Right lobe of liver (tissue), 4 donors: Measurements from ENCODE around the gene CDC40.

Experiments
- POLR2A ChIP-seq: fragments of 450-650 bp; IDR thresholded peaks from one replicate; pipeline ENCODE4 v1.6.1; 2017; ENCODE audit warnings: antibody characterized with exemption, mild to moderate bottlenecking
- TF ChIP-seq, protein P1 (sequence below), 4 donors: fragments of 200-600 bp in 3 of 4; fragments of 450-650 bp in 1 of 4; IDR thresholded peaks; one replicate each; pipeline versions ENCODE4 v1.5.1 to v1.8.0; 2016 to 2022; ENCODE audit warnings: antibody characterized with exemption in 4 of 4, mild to moderate bottlenecking in 2 of 4
- donor health status: DM: no; HTN: no; CAD: no.
- donor health status: DM: no; HTN: no; CAD: no.
- donor health status: DM: no; HTN: yes; CAD: no.

DNA sequence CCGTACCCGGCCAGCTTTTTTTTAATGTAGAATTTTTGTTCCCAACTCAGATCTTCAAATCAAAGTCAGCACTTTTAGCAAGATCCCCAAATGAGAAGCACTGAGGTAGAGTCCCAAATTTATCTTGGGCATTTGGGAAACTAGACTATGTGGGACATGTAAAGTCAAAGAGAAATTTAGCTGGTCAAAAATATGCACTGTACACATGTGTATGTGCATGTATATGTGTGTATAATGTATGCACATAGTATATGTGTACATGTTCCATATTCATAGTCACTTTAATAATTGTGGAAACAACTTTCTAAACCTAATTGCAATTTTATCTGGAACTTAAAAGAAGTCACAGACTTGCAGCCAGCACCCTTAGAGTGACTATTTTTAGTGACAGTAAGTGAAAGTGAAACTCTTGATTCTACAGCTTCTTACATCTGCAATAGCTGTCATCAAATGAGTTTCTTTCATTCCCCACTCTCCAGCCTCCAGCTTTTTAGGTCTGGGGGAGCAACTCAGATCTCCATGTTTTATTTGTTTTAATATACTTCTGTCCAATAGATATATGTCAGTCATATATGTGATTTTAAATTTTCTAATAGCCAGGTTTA lies 53.6 kb downstream of the CDC40 start:
- TF ChIP-seq, protein P1, sequence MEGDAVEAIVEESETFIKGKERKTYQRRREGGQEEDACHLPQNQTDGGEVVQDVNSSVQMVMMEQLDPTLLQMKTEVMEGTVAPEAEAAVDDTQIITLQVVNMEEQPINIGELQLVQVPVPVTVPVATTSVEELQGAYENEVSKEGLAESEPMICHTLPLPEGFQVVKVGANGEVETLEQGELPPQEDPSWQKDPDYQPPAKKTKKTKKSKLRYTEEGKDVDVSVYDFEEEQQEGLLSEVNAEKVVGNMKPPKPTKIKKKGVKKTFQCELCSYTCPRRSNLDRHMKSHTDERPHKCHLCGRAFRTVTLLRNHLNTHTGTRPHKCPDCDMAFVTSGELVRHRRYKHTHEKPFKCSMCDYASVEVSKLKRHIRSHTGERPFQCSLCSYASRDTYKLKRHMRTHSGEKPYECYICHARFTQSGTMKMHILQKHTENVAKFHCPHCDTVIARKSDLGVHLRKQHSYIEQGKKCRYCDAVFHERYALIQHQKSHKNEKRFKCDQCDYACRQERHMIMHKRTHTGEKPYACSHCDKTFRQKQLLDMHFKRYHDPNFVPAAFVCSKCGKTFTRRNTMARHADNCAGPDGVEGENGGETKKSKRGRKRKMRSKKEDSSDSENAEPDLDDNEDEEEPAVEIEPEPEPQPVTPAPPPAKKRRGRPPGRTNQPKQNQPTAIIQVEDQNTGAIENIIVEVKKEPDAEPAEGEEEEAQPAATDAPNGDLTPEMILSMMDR (IDR thresholded peaks at IDR 0.05), result no peak
- TF ChIP-seq POLR2A, result no peak
